Measurements from ENCODE around the gene SORCS2. TPM values are rescaled to one million over a fixed set of nuclear protein-coding genes. Genes with fewer than 3 reads are reported as not detected.

Gene SORCS2
- total RNA-seq, 2 donors from 2014 or later, result 0.25 TPM; not detected in 1

- H3K9me3 Mint-ChIP-seq, result no peaks in the 10 kb centered on the region
- no peak overlapping the region for H3K27ac Mint-ChIP-seq
- H3K36me3 Mint-ChIP-seq, result no peaks in the 10 kb centered on the region
- ATAC-seq, result no peak
- DNase-seq (ENCODE audit: low spot score in 2 of 2), result peak in 1 of 2 donors; percentile 20
These were observed 235.5 kb downstream of the SORCS2 start for GRCh38 chr4:7427831-7428260.

- H3K27ac Mint-ChIP-seq, result no peak overlapping the region
- H3K9me3 Mint-ChIP-seq, result no peaks in the 10 kb centered on the region
- DNase-seq (ENCODE audit: low spot score in 2 of 2), result peak in 1 of 2 donors; percentile 28
- H3K36me3 Mint-ChIP-seq, result no peaks in the 10 kb centered on the region
- ATAC-seq, result no peak
These were observed 236.1 kb downstream of the SORCS2 start for GRCh38 chr4:7428261-7429068.

GRCh38 chr4:7429069-7429416 is 236.7 kb downstream of the SORCS2 start:
- H3K36me3 Mint-ChIP-seq, result no peaks in the 10 kb centered on the region
- DNase-seq (ENCODE audit: low spot score in 2 of 2) (peak in 1 of 2 donors; percentile 26), ATAC-seq (no peak)
- no peak overlapping the region for H3K27ac Mint-ChIP-seq
- no peaks in the 10 kb centered on the region for H3K9me3 Mint-ChIP-seq

GRCh38 chr4:7429601-7430078 is 237.3 kb downstream of the SORCS2 start:
- no peak for ATAC-seq

GRCh38 chr4:7430368-7430964 is 238.1 kb downstream of the SORCS2 start:
- ATAC-seq (peak in 1 of 2 donors; percentile 4), DNase-seq (ENCODE audit: low spot score in 2 of 2) (peak in 1 of 2 donors; percentile 30)
- H3K36me3 Mint-ChIP-seq, result no peaks in the 10 kb centered on the region
- no peaks in the 10 kb centered on the region for H3K9me3 Mint-ChIP-seq
- no peak overlapping the region for H3K27ac Mint-ChIP-seq

More at GRCh38 chr4:7429601-7430078, 237.3 kb downstream of the SORCS2 start:
- Mint-ChIP-seq H3K27ac (peak overlapping the region in 1 of 2 donors; percentile 64), H3K36me3 (no peaks in the 10 kb centered on the region), H3K9me3 (no peaks in the 10 kb centered on the region)
- DNase-seq (ENCODE audit: low spot score in 2 of 2), result peak in 1 of 2 donors; percentile 9

- Mint-ChIP-seq H3K9me3 (no peaks in the 10 kb centered on the region), H3K36me3 (no peaks in the 10 kb centered on the region), H3K27ac (no peak overlapping the region)
- DNase-seq (ENCODE audit: low spot score in 2 of 2) (no peak), ATAC-seq (no peak)
These were observed 238.8 kb downstream of the SORCS2 start for GRCh38 chr4:7430965-7431695.

GRCh38 chr4:7431696-7432530 is 239.6 kb downstream of the SORCS2 start:
- no peaks in the 10 kb centered on the region for H3K36me3 Mint-ChIP-seq
- H3K9me3 Mint-ChIP-seq, result no peaks in the 10 kb centered on the region
- ATAC-seq, result no peak
- H3K27ac Mint-ChIP-seq, result no peak overlapping the region
- DNase-seq (ENCODE audit: low spot score in 2 of 2), result no peak

- Mint-ChIP-seq H3K9me3 (no peaks in the 10 kb centered on the region), H3K36me3 (no peaks in the 10 kb centered on the region), H3K27ac (no peak overlapping the region)
- no peak for ATAC-seq
- no peak for DNase-seq (ENCODE audit: low spot score in 2 of 2)
These were observed 240.4 kb downstream of the SORCS2 start for GRCh38 chr4:7432531-7433375.

GRCh38 chr4:7433376-7434140 is 241.2 kb downstream of the SORCS2 start:
- no peak for ATAC-seq
- Mint-ChIP-seq H3K36me3 (no peaks in the 10 kb centered on the region), H3K27ac (no peak overlapping the region), H3K9me3 (no peaks in the 10 kb centered on the region)
- DNase-seq (ENCODE audit: low spot score in 2 of 2), result no peak

- no peaks in the 10 kb centered on the region for H3K36me3 Mint-ChIP-seq
- DNase-seq (ENCODE audit: low spot score in 2 of 2) (no peak), ATAC-seq (no peak)
- H3K27ac Mint-ChIP-seq, result no peak overlapping the region
- no peaks in the 10 kb centered on the region for H3K9me3 Mint-ChIP-seq
These were observed 241.9 kb downstream of the SORCS2 start for GRCh38 chr4:7434141-7434765.

- no peaks in the 10 kb centered on the region for H3K9me3 Mint-ChIP-seq
- DNase-seq (ENCODE audit: low spot score in 2 of 2) (no peak), ATAC-seq (peak in 1 of 2 donors; percentile 29)
- H3K27ac Mint-ChIP-seq, result no peak within 1 kb of the TSS
- no peaks in the 10 kb centered on the region for H3K36me3 Mint-ChIP-seq
These were observed 242.4 kb downstream of the SORCS2 start, which contains the start of gene PSAPL1 for GRCh38 chr4:7434766-7435150. Gene PSAPL1 (minus strand): TSS chr4:7434930. CDS start chr4:7434879, 51 bp downstream.

- no peak for ATAC-seq
- Mint-ChIP-seq H3K36me3 (no peaks in the 10 kb centered on the region), H3K27ac (no peak overlapping the region), H3K9me3 (no peaks in the 10 kb centered on the region)
- DNase-seq (ENCODE audit: low spot score in 2 of 2), result no peak
These were observed 243.2 kb downstream of the SORCS2 start for GRCh38 chr4:7435471-7436061.

GRCh38 chr4:7436256-7436655 is 243.9 kb downstream of the SORCS2 start:
- no peaks in the 10 kb centered on the region for H3K9me3 Mint-ChIP-seq
- no peaks in the 10 kb centered on the region for H3K36me3 Mint-ChIP-seq
- DNase-seq (ENCODE audit: low spot score in 2 of 2) (no peak), ATAC-seq (no peak)
- no peak overlapping the region for H3K27ac Mint-ChIP-seq

- Mint-ChIP-seq H3K27ac (no peak overlapping the region), H3K36me3 (no peaks in the 10 kb centered on the region), H3K9me3 (no peaks in the 10 kb centered on the region)
- DNase-seq (ENCODE audit: low spot score in 2 of 2), result no peak
- no peak for ATAC-seq
These were observed 247.4 kb downstream of the SORCS2 start for GRCh38 chr4:7439699-7440098.

Data from activated naive CD4-positive, alpha-beta T cell treated with anti-CD3 and anti-CD28 coated beads, Interleukin-2, amount 50 U/mL, for 72 hours (primary cell).